ENCODE data around the gene LSAMP. TPM values are rescaled to one million over a fixed set of nuclear protein-coding genes. Genes with fewer than 3 reads are reported as not detected.

Gene LSAMP
- total and polyA plus RNA-seq, 2 of the 13 experiments (the other 11 are each of a cell fraction or from before 2014, with no cell fraction given) = not detected

DNA sequence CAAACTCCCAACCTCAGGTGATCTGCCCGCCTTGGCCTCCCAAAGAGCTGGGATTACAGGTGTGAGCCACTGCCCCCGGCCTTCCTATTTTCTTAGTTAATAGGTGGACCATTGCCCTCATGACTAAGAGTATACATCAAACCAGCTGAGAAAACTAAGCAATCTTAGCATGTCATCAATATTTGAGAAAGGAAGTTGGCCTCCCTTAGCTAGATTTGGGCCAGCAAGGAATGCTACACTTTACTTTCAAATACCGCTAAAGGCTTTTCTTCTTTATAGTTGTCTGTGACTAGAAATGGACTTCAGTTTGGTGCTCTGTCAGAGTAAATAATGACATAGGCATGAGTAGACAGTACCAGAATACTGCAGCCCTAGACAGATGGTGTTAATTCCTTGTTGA is 622.7 kb downstream of the LSAMP start:
- BruUV-seq (replicated peaks) = no TSS peak
- Histone ChIP-seq H3K27ac (ENCODE audit: extremely low read length, insufficient read depth, low read length) (peak overlapping the region; percentile 37), H4K20me1 (ENCODE audit: insufficient read depth, low read length) (no peaks in the 10 kb centered on the region), H3K36me3 (replicated peaks in 1 of 2; ENCODE audit: control insufficient read depth in 1 of 2, insufficient read depth in 2 of 2, low read length in 2 of 2) (no peaks in the 10 kb centered on the region), H3K79me2 (ENCODE audit: insufficient read depth, low read length) (no peaks in the 10 kb centered on the region), H3K4me1 (ENCODE audit: insufficient read depth, low read length) (peaks cover 52% of the 10 kb centered on the region), H3K9ac (ENCODE audit: insufficient read depth, low read depth, low read length) (no peak overlapping the region), H3K4me3 (replicated peaks in 1 of 3; ENCODE audit: insufficient read depth in 1 of 3, low read depth in 2 of 3, low read length in 3 of 3) (no peak overlapping the region; a peak in 1 of 6 replicates), H3K27me3 (ENCODE audit: control insufficient read depth in 1 of 2, insufficient read depth in 2 of 2, low read length in 2 of 2) (no peaks in the 10 kb centered on the region), H2AFZ (ENCODE audit: low read length) (no peak overlapping the region), H3K4me2 (ENCODE audit: low read depth, low read length) (no peak overlapping the region), H3K9me3 (ENCODE audit: low read length) (no peaks in the 10 kb centered on the region)
- in situ Hi-C loops (cut with HindIII; ENCODE audit: extremely low pct_ligation_motif_present, low pct_unique_long_range_greater_than_20kb) = no loop called here
- intact Hi-C loops (cut with micrococcal nuclease; ENCODE audit: unreplicated experiment) = loop anchor here (2.0 kb wide), 2 partner anchors 20 to 676 kb away; partner anchors contain the start of gene ZBTB20
- ATAC-seq (peak; percentile 96), DNase-seq (ENCODE audit: low spot score) (peak; percentile 89), FAIRE-seq (peak; percentile 59)
- POLR2A ChIA-PET = interaction anchor here (0.9 to 1.5 kb wide), 5 partner anchors 21 to 38 kb away, joined by 3 to 10 read pairs (median 4); no protein-coding TSS in a partner anchor
- 8% methylated on average over 3 of the region's 3 CpGs for WGBS (ENCODE audit: low lambda C conversion rate)
- CTCF ChIA-PET (ENCODE audit: low intra/inter-chr PET ratio, low total read pairs) = interaction anchor here (1.0 kb wide), 1 partner anchor 39 kb away, joined by 4 read pairs; no protein-coding TSS in a partner anchor
- TF ChIP-seq NCOA2 (CRISPR knock-in tag; IDR thresholded peaks at IDR 0.05) = peak; percentile 72
- TF ChIP-seq ZNF720 (CRISPR knock-in tag; IDR thresholded peaks at IDR 0.05) = no peak
- TF ChIP-seq, protein P1, sequence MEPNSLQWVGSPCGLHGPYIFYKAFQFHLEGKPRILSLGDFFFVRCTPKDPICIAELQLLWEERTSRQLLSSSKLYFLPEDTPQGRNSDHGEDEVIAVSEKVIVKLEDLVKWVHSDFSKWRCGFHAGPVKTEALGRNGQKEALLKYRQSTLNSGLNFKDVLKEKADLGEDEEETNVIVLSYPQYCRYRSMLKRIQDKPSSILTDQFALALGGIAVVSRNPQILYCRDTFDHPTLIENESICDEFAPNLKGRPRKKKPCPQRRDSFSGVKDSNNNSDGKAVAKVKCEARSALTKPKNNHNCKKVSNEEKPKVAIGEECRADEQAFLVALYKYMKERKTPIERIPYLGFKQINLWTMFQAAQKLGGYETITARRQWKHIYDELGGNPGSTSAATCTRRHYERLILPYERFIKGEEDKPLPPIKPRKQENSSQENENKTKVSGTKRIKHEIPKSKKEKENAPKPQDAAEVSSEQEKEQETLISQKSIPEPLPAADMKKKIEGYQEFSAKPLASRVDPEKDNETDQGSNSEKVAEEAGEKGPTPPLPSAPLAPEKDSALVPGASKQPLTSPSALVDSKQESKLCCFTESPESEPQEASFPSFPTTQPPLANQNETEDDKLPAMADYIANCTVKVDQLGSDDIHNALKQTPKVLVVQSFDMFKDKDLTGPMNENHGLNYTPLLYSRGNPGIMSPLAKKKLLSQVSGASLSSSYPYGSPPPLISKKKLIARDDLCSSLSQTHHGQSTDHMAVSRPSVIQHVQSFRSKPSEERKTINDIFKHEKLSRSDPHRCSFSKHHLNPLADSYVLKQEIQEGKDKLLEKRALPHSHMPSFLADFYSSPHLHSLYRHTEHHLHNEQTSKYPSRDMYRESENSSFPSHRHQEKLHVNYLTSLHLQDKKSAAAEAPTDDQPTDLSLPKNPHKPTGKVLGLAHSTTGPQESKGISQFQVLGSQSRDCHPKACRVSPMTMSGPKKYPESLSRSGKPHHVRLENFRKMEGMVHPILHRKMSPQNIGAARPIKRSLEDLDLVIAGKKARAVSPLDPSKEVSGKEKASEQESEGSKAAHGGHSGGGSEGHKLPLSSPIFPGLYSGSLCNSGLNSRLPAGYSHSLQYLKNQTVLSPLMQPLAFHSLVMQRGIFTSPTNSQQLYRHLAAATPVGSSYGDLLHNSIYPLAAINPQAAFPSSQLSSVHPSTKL (CRISPR knock-in tag; IDR thresholded peaks at IDR 0.05) = peak; percentile 86
- TF ChIP-seq, protein P2, sequence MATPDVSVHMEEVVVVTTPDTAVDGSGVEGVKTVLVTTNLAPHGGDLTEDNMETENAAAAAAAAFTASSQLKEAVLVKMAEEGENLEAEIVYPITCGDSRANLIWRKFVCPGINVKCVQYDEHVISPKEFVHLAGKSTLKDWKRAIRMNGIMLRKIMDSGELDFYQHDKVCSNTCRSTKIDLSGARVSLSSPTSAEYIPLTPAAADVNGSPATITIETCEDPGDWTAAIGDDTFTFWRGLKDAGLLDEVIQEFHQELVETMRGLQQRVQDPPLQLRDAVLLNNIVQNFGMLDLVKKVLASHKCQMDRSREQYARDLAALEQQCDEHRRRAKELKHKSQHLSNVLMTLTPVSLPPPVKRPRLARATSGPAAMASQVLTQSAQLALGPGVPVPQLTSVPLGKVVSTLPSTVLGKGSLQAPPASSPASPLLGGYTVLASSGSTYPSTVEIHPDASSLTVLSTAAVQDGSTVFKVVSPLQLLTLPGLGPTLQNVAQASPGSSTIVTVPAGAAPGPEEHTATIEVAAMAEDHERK (CRISPR knock-in tag; IDR thresholded peaks at IDR 0.05; ENCODE audit: low read depth) = no peak
- TF ChIP-seq HNF4G (IDR thresholded peaks at IDR 0.05; ENCODE audit: borderline replicate concordance, low read depth, low read length) = peak; percentile 38; the same call in 1 of the 2 replicates
- TF ChIP-seq HNF4G (CRISPR knock-in tag; IDR thresholded peaks at IDR 0.05; ENCODE audit: borderline replicate concordance, low read depth) = no peak
- no peak for TF ChIP-seq SP2 (CRISPR knock-in tag; IDR thresholded peaks at IDR 0.05)
- no peak for TF ChIP-seq SMC3 (IDR thresholded peaks at IDR 0.05; ENCODE audit: low read length)
- no peak for TF ChIP-seq ZNF782 (CRISPR knock-in tag; IDR thresholded peaks at IDR 0.05; ENCODE audit: borderline replicate concordance)
- TF ChIP-seq, protein P3, sequence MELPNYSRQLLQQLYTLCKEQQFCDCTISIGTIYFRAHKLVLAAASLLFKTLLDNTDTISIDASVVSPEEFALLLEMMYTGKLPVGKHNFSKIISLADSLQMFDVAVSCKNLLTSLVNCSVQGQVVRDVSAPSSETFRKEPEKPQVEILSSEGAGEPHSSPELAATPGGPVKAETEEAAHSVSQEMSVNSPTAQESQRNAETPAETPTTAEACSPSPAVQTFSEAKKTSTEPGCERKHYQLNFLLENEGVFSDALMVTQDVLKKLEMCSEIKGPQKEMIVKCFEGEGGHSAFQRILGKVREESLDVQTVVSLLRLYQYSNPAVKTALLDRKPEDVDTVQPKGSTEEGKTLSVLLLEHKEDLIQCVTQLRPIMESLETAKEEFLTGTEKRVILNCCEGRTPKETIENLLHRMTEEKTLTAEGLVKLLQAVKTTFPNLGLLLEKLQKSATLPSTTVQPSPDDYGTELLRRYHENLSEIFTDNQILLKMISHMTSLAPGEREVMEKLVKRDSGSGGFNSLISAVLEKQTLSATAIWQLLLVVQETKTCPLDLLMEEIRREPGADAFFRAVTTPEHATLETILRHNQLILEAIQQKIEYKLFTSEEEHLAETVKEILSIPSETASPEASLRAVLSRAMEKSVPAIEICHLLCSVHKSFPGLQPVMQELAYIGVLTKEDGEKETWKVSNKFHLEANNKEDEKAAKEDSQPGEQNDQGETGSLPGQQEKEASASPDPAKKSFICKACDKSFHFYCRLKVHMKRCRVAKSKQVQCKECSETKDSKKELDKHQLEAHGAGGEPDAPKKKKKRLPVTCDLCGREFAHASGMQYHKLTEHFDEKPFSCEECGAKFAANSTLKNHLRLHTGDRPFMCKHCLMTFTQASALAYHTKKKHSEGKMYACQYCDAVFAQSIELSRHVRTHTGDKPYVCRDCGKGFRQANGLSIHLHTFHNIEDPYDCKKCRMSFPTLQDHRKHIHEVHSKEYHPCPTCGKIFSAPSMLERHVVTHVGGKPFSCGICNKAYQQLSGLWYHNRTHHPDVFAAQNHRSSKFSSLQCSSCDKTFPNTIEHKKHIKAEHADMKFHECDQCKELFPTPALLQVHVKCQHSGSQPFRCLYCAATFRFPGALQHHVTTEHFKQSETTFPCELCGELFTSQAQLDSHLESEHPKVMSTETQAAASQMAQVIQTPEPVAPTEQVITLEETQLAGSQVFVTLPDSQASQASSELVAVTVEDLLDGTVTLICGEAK (IDR thresholded peaks at IDR 0.05) = no peak
- TF ChIP-seq, protein P3 (CRISPR knock-in tag; IDR thresholded peaks at IDR 0.05) = no peak

All from HepG2 (cell line).